Measurements from ENCODE around the gene YBX2. TPM values are rescaled to one million over a fixed set of nuclear protein-coding genes. Genes with fewer than 3 reads are reported as not detected.

Gene YBX2
- total RNA-seq, 4 donors from 2014 or later = 1.2 to 4.1 (median 2.1) TPM

DNA sequence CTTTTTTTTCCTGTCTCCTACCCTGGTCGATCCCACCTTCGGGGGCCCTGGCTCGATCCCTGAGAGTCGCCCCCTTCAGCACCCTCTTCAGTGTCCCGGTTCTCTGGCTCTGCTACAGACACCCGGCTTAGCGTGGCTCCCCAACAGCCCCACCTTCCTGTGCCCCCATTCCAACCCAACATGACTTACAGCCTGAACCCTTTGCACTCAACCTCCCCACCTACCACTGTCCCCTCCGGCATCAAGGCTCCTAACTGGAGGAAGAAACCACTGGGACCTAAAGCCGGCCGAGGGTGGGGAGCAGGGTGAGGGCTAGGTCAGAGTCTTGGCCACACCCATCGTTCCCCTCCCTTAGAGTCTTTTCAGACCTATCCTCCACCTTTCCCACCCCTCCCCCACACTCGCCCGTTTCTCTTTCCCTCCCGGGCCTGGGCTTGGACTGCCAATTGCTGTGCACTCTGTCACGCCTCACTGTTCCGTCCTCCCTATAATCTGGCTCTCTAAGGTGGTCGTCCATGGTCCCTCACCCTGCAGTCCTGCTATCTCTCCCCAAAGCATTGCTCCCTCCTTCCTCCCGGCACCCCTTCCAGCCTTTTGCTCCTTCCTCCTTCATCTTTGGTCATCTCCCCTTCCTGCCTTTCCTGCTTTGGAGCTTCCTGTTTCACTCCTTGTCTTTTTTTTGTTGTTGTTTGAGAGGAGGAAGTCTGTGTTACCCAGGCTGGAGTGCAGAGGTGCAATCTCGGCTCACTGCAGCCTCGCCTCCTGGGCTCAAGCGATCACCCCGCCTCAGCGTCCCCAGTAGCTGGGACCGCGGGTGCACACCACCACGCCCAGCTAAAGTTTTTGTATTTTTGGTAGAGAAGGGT is 31.3 kb downstream of the YBX2 start:
- Histone ChIP-seq H3K36me3 (peaks cover 7% of the 10 kb centered on the region in 2 donors), H3K27ac (peak overlapping the region; percentile 44 to 75 (median 69)), H3K4me3 (replicated peaks in 1 of 3) (peak overlapping the region; percentile 68 to 83 (median 70)), H3K27me3 (no peaks in the 10 kb centered on the region), H3K4me1 (peaks cover 9 to 28% of the 10 kb centered on the region in 2 donors), H3K9me3 (no peaks in the 10 kb centered on the region)
- WGBS, 2 donors = 10 to 11% methylated on average over 26 of the region's 26 CpGs
- TF ChIP-seq, protein P1, sequence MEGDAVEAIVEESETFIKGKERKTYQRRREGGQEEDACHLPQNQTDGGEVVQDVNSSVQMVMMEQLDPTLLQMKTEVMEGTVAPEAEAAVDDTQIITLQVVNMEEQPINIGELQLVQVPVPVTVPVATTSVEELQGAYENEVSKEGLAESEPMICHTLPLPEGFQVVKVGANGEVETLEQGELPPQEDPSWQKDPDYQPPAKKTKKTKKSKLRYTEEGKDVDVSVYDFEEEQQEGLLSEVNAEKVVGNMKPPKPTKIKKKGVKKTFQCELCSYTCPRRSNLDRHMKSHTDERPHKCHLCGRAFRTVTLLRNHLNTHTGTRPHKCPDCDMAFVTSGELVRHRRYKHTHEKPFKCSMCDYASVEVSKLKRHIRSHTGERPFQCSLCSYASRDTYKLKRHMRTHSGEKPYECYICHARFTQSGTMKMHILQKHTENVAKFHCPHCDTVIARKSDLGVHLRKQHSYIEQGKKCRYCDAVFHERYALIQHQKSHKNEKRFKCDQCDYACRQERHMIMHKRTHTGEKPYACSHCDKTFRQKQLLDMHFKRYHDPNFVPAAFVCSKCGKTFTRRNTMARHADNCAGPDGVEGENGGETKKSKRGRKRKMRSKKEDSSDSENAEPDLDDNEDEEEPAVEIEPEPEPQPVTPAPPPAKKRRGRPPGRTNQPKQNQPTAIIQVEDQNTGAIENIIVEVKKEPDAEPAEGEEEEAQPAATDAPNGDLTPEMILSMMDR (IDR thresholded peaks at IDR 0.05) = no peak
- peak in 1 of 2 donors; percentile 14 for TF ChIP-seq POLR2A (IDR thresholded peaks at IDR 0.05)
- intact Hi-C loops (cut with DNase I) = no loop called here
- DNase-seq = peak; percentile 82 to 85

DNA sequence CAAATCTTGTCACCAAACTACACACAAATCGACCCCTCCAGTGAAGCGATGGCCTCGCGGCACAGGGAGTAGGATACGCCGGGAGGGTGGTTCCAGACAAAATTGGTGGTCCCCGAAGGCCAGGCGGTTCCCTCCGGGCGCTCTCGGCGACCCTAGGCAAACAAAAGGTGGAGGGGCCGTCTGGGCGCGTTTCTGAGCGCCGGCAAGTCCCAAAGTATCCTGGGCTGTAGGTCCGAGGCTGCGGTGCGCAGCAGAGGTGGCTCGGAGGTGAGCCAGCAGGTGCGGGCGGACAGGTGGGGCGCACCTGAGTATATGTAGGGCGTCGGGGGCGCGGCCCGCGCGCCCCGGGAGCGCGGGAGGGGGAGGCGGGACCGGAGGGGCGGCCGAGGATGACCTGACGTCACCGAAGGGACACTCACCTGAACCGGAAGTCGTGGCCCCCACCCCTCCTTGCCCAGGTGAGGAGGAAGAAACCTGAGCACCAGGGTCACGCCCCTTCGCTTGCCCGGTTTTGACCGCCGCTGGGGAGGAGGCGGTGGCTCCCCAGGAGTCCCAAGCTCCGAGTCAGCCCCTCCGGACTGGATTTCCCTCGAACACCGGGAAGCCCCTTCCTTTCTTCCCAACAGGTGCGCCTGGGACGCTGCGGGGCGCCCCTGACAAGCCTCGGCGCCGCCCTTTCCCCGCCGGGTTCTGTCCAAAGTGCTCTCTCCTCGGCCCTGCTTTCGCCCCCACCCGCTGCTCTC is 32.1 kb downstream of the YBX2 start, which contains the start of gene CLDN7:
Gene CLDN7 (minus strand): TSS at position 287 of the 743 bp plus-strand sequence. CDS start 435 bp downstream, outside the sequence.
- Histone ChIP-seq H3K27me3 (no peaks in the 10 kb centered on the region), H3K4me3 (replicated peaks in 1 of 3) (peak within 1 kb of the TSS; percentile 68 to 92 (median 78))

DNA sequence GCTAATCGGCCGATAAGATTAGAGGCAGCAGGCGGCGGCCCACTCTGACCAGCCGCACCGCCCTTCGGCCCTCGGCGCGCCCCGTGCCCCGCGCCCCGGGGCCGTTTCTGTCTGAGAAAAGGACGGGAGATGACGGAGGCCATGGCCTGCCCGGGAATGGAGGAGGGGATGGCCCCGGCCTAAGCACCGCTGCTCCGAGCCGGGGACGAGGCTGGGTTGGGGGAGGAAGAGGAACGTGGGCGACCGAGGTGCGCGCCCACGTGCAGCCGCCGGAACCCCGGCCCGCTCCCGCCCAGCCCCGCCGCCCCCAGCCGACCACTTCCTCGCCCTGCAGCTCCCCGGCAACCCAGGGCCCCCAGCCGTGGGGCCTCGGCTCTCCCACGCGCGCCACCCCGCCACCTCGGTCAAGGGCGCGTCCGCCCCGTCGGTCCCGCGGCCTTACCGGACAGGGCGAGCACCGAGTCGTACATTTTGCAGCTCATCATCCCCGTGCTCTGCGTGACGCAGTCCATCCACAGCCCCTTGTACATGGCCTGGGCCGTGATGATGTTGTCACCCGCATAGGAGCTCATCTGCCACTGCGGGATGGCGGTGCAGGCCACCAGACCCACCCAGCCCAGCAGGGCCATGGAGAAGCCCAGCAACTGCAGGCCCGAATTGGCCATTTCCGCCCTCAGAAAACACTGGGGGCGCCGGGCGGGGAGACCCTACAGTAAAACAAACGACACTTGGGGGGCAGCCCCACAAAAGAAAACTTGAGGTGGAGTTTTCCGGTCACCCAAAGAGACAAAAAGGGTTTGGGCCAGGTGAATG is 32.9 kb downstream of the YBX2 start:
- intact Hi-C loops (cut with DNase I) = no loop called here
- peaks cover 9 to 28% of the 10 kb centered on the region in 2 donors for H3K4me1 ChIP-seq
- TF ChIP-seq, protein P1 (IDR thresholded peaks at IDR 0.05) = no peak
- no peak for TF ChIP-seq POLR2A (IDR thresholded peaks at IDR 0.05)
- H3K9me3 ChIP-seq = no peaks in the 10 kb centered on the region
- WGBS, 2 donors = 7 to 15% methylated on average over 10 to 20 of the region's 71 CpGs
- peak; percentile 21 to 24 for DNase-seq
- H3K27me3 ChIP-seq = no peaks in the 10 kb centered on the region
- H3K27ac ChIP-seq = peak overlapping the region; percentile 74 to 93 (median 84)
- H3K36me3 ChIP-seq = peaks cover 10 to 17% of the 10 kb centered on the region in 2 donors
- H3K4me3 ChIP-seq (replicated peaks in 1 of 3) = peak overlapping the region; percentile 68 to 92 (median 78)

More for the DNA sequence above, 32.1 kb downstream of the YBX2 start, which contains the start of gene CLDN7:
- Histone ChIP-seq H3K9me3 (no peaks in the 10 kb centered on the region), H3K27ac (peak within 1 kb of the TSS; percentile 74 to 93 (median 84)), H3K36me3 (peaks cover 9 to 10% of the 10 kb centered on the region in 2 donors), H3K4me1 (peaks cover 9 to 28% of the 10 kb centered on the region in 2 donors)
- peak; percentile 97 to 98 for DNase-seq
- 1 to 5% methylated on average over 33 to 37 of the region's 64 CpGs for WGBS, 2 donors
- intact Hi-C loops (cut with DNase I) = no loop called here
- TF ChIP-seq, protein P1 (IDR thresholded peaks at IDR 0.05) = peak in 3 of 6 experiments; percentile 28 to 32 (median 30)
- TF ChIP-seq POLR2A (IDR thresholded peaks at IDR 0.05) = peak; percentile 92 to 94

DNA sequence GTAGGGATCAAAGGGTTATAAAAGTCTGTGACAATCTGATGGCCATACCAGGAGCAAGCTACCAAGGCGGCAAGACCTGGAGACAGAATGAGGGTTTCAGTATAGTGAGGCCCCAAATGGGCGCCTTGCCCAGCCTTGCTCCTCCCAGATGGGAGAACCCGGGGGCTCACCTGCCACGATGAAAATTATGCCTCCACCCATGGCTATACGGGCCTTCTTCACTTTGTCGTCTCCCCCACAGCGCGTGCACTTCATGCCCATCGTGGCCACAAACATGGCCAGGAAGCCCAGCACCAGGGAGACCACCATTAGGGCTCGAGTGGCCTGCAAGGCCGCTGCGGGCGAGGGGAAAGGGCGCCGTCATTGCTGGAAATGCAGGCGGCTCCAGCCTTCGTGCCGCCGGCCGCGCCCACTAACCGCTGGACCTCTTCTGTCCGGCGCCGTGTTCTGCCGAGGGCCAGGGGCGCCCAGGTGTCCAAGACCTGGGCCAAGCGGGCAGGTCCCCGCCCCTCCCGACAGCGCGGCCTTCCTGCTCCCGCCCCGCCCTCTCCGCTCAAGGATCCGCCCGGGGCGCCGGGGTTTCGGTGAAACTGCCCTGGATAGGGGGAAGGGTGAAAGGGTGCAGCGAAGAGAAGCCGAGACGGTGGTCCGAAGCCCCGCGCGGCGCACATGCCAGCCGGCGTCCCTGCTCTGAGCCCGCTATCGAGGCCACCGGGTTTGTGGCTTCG is 33.6 kb downstream of the YBX2 start:
- peak overlapping the region; percentile 68 to 92 (median 78) for H3K4me3 ChIP-seq (replicated peaks in 1 of 3)
- TF ChIP-seq, protein P1 (IDR thresholded peaks at IDR 0.05) = no peak
- TF ChIP-seq POLR2A (IDR thresholded peaks at IDR 0.05) = peak; percentile 12 to 76
- H3K4me1 ChIP-seq = peaks cover 9 to 28% of the 10 kb centered on the region in 2 donors
- intact Hi-C loops (cut with DNase I) = no loop called here
- H3K9me3 ChIP-seq = no peaks in the 10 kb centered on the region
- 10 to 33% methylated on average over 4 to 30 of the region's 54 CpGs for WGBS, 2 donors
- peak; percentile 90 to 92 for DNase-seq
- peaks cover 15 to 22% of the 10 kb centered on the region in 2 donors for H3K36me3 ChIP-seq
- peak overlapping the region; percentile 74 to 93 (median 84) for H3K27ac ChIP-seq
- no peaks in the 10 kb centered on the region for H3K27me3 ChIP-seq

Measured in thyroid gland (tissue), 4 donors.